ENCODE data around the gene ATG7.

ATG7 gene

GRCh38 chr3:11282250-11283138 lies 10.3 kb downstream of the ATG7 start:
- DNase-seq (ENCODE audit: low spot score) = no peak

GRCh38 chr3:11283139-11283475 lies 10.9 kb downstream of the ATG7 start:
- no peak for DNase-seq (ENCODE audit: low spot score)
- in situ Hi-C loops (cut with MboI; ENCODE audit: low sequenced_read_pairs, unreplicated experiment) = no loop called here
- TF ChIP-seq CTCF (IDR thresholded peaks at IDR 0.05; ENCODE audit: borderline replicate concordance, control extremely low read depth, extremely low read depth, insufficient read depth, missing control alignments) = no peak

More at GRCh38 chr3:11282250-11283138, 10.3 kb downstream of the ATG7 start:
- no peak for TF ChIP-seq CTCF (IDR thresholded peaks at IDR 0.05; ENCODE audit: borderline replicate concordance, control extremely low read depth, extremely low read depth, insufficient read depth, missing control alignments)
- in situ Hi-C loops (cut with MboI; ENCODE audit: low sequenced_read_pairs, unreplicated experiment) = no loop called here

- in situ Hi-C loops (cut with MboI; ENCODE audit: low sequenced_read_pairs, unreplicated experiment) = no loop called here
- no peak for DNase-seq (ENCODE audit: low spot score)
- no peak for TF ChIP-seq CTCF (IDR thresholded peaks at IDR 0.05; ENCODE audit: borderline replicate concordance, control extremely low read depth, extremely low read depth, insufficient read depth, missing control alignments)
These were observed 11.8 kb downstream of the ATG7 start for GRCh38 chr3:11284011-11284410.

GRCh38 chr3:11285471-11285870 lies 13.3 kb downstream of the ATG7 start:
- no peak for DNase-seq (ENCODE audit: low spot score)
- TF ChIP-seq CTCF (IDR thresholded peaks at IDR 0.05; ENCODE audit: borderline replicate concordance, control extremely low read depth, extremely low read depth, insufficient read depth, missing control alignments) = no peak
- in situ Hi-C loops (cut with MboI; ENCODE audit: low sequenced_read_pairs, unreplicated experiment) = no loop called here

GRCh38 chr3:11287404-11287803 lies 15.2 kb downstream of the ATG7 start:
- in situ Hi-C loops (cut with MboI; ENCODE audit: low sequenced_read_pairs, unreplicated experiment) = no loop called here
- DNase-seq (ENCODE audit: low spot score) = no peak
- TF ChIP-seq CTCF (IDR thresholded peaks at IDR 0.05; ENCODE audit: borderline replicate concordance, control extremely low read depth, extremely low read depth, insufficient read depth, missing control alignments) = no peak

- in situ Hi-C loops (cut with MboI; ENCODE audit: low sequenced_read_pairs, unreplicated experiment) = no loop called here
- no peak for DNase-seq (ENCODE audit: low spot score)
- no peak for TF ChIP-seq CTCF (IDR thresholded peaks at IDR 0.05; ENCODE audit: borderline replicate concordance, control extremely low read depth, extremely low read depth, insufficient read depth, missing control alignments)
These were observed 15.9 kb downstream of the ATG7 start for GRCh38 chr3:11288021-11288491.

Data from GM13976 (cell line).